Mesothelial cell of epicardium (in vitro differentiated cells): Measurements from ENCODE around the gene ASCC3. TPM values are rescaled to one million over a fixed set of nuclear protein-coding genes. Genes with fewer than 3 reads are reported as not detected.
"Not testable (repeated sequence)": the region's sequence is repeated elsewhere in the genome, so short reads cannot be mapped to it uniquely, and the experiment has no call there.

Source experiments
- DNase-seq, 2 experiments: peaks; one replicate each; pipeline ENCODE4 v3.0.0; 2021; ENCODE audit warnings: low spot score in 2 of 2; ENCODE audit not compliant: unreplicated experiment in 2 of 2
- H3K27ac Mint-ChIP-seq: 2 replicates; pipeline ENCODE4 v1.8.0; 2021; ENCODE audit warnings: mixed read lengths
- H3K27me3 Mint-ChIP-seq: 2 replicates; pipeline ENCODE4 v1.8.0; 2021; ENCODE audit warnings: low read depth, mixed read lengths
- H3K36me3 Mint-ChIP-seq: 2 replicates; pipeline ENCODE4 v1.8.0; 2021; ENCODE audit warnings: mixed read lengths
- H3K4me1 Mint-ChIP-seq: 2 replicates; pipeline ENCODE4 v1.8.0; 2021; ENCODE audit warnings: mixed read lengths
- H3K4me3 Mint-ChIP-seq: 2 replicates; pipeline ENCODE4 v1.8.0; 2021; ENCODE audit warnings: mild to moderate bottlenecking, moderate library complexity, mixed read lengths
- H3K9me3 Mint-ChIP-seq: 2 replicates; pipeline ENCODE4 v1.8.0; 2021; ENCODE audit warnings: mixed read lengths
- CTCF ChIP-seq: fragments of 200-600 bp; sonication (generic); IDR thresholded peaks from one replicate; pipeline ENCODE4 v1.5.0; 2021; ENCODE audit warnings: antibody characterized with exemption; ENCODE audit not compliant: unreplicated experiment
- total RNA-seq: library from RNA; stranded (reverse); gene quantifications from 3 replicates; pipeline ENCODE4 v1.2.1, GENCODE V29; 2021

Gene ASCC3
- total RNA-seq, 1 donor from 2014 or later = 47.7 TPM

- no peak overlapping the region for H3K27ac Mint-ChIP-seq
- H3K27me3 Mint-ChIP-seq = no peaks in the 10 kb centered on the region
- no peak for TF ChIP-seq CTCF
- H3K4me3 Mint-ChIP-seq = no peak overlapping the region
- no peak for DNase-seq
- no peaks in the 10 kb centered on the region for H3K4me1 Mint-ChIP-seq
- H3K36me3 Mint-ChIP-seq = peaks cover 46% of the 10 kb centered on the region
- H3K9me3 Mint-ChIP-seq = peaks cover 48% of the 10 kb centered on the region
These were observed 140.7 kb downstream of the ASCC3 start for GRCh38 chr6:100740439-100740838.

GRCh38 chr6:100737720-100738119, 143.4 kb downstream of the ASCC3 start:
- not testable (repeated sequence) for H3K27ac Mint-ChIP-seq, H3K27me3 Mint-ChIP-seq, H3K4me1 Mint-ChIP-seq, H3K4me3 Mint-ChIP-seq, DNase-seq
- Mint-ChIP-seq H3K36me3 (peaks cover 39% of the 10 kb centered on the region), H3K9me3 (peaks cover 43% of the 10 kb centered on the region)

GRCh38 chr6:100731411-100731810, 149.7 kb downstream of the ASCC3 start:
- Mint-ChIP-seq H3K27ac (no peak overlapping the region), H3K9me3 (no peaks in the 10 kb centered on the region), H3K36me3 (no peaks in the 10 kb centered on the region), H3K4me3 (no peak overlapping the region), H3K4me1 (peaks cover 10% of the 10 kb centered on the region), H3K27me3 (no peaks in the 10 kb centered on the region)
- no peak for TF ChIP-seq CTCF
- no peak for DNase-seq

- Mint-ChIP-seq H3K27ac (no peak overlapping the region), H3K36me3 (no peaks in the 10 kb centered on the region), H3K9me3 (no peaks in the 10 kb centered on the region), H3K4me1 (peaks cover 10% of the 10 kb centered on the region), H3K4me3 (no peak overlapping the region), H3K27me3 (no peaks in the 10 kb centered on the region)
- DNase-seq = no peak
- TF ChIP-seq CTCF = no peak
These were observed 150.8 kb downstream of the ASCC3 start for GRCh38 chr6:100730001-100730980.

DNA sequence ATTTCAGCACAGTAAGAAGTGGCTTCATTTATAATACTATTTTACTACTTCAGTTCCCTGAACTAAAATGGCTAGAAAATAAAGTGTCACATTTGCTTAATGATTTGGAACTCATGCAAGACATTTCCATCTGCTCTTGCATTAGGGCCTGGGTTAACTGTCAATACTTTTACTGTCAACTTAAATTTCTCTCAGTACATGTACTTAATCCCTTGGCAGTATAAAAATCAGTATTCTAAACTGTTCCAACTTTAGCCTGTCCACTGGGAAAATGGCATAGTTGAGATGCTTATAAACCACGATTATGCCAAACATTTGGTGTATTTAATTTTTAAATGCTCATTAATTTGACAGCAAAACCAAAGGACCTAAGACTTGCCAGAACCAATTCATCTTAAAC, 154.5 kb downstream of the ASCC3 start:
- peaks cover 7% of the 10 kb centered on the region for H3K9me3 Mint-ChIP-seq
- DNase-seq = no peak
- H3K36me3 Mint-ChIP-seq = peaks cover 7% of the 10 kb centered on the region
- no peak for TF ChIP-seq CTCF
- no peak overlapping the region for H3K4me3 Mint-ChIP-seq
- no peaks in the 10 kb centered on the region for H3K27me3 Mint-ChIP-seq
- H3K27ac Mint-ChIP-seq = no peak overlapping the region
- H3K4me1 Mint-ChIP-seq = peaks cover 18% of the 10 kb centered on the region

DNA sequence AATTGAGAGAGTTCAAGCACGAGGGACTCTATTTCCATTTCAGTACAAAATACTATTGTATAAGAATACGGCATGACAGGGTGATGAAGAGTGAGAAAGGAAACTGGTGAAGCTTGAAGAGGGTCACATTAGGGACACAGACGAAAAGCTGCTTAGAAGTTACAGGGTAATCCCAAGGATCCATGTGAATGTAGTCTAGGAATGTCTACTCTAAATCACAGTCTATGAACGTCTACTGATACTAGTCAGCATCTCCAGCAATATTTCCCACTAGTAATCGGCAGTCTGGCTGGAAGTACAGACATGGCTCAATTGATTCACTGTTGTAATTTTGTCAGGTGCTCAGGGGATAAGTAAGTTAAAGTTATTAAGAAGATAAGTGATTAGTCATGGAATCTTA, 156.4 kb downstream of the ASCC3 start:
- Mint-ChIP-seq H3K36me3 (peaks cover 12% of the 10 kb centered on the region), H3K27me3 (no peaks in the 10 kb centered on the region), H3K4me3 (no peak overlapping the region), H3K27ac (peak overlapping the region; percentile 23), H3K4me1 (peaks cover 16% of the 10 kb centered on the region), H3K9me3 (peaks cover 8% of the 10 kb centered on the region)
- DNase-seq = no peak
- TF ChIP-seq CTCF = no peak
